CD14-positive monocyte (primary cell): ENCODE results near the gene MS4A7. TPM values are rescaled to one million over a fixed set of nuclear protein-coding genes. Genes with fewer than 3 reads are reported as not detected.

Experiments used
- DNase-seq, 3 donors: peaks; one replicate each; pipeline ENCODE4 v3.0.0-alpha.2; 2011 to 2022
- H2AFZ ChIP-seq: 2 replicates; pipeline ENCODE4 v1.6.0; 2012; ENCODE audit warnings: mild to moderate bottlenecking, low read depth, low read length, inconsistent platforms; ENCODE audit not compliant: insufficient read depth, poor library complexity, severe bottlenecking
- H3K27ac ChIP-seq, 2 donors: 1 replicate in 1 of 2; 2 replicates in 1 of 2; pipeline ENCODE4 v1.5.1; 2012 to 2013; ENCODE audit warnings: low read length in 2 of 2, control low read depth in 1 of 2, inconsistent platforms in 1 of 2, low read depth in 1 of 2, mild to moderate bottlenecking in 1 of 2
- H3K27me3 ChIP-seq, 2 donors: one replicate each; pipeline versions ENCODE4 v1.6.0 to v1.6.1; 2011 to 2013; ENCODE audit warnings: low read length in 2 of 2; ENCODE audit not compliant: control insufficient read depth in 2 of 2, insufficient read depth in 2 of 2
- H3K36me3 ChIP-seq, 2 donors: replicated peaks in 1 of 2; 1 replicate in 1 of 2; 2 replicates in 1 of 2; pipeline versions ENCODE4 v1.5.1 to v1.6.1; 2012 to 2013; ENCODE audit warnings: low read length in 2 of 2, control low read depth in 1 of 2, inconsistent platforms in 1 of 2, mild to moderate bottlenecking in 1 of 2; ENCODE audit not compliant: insufficient read depth in 2 of 2, control insufficient read depth in 1 of 2
- H3K4me1 ChIP-seq, 2 donors: 1 replicate in 1 of 2; 2 replicates in 1 of 2; pipeline versions ENCODE4 v1.5.1 to v1.6.1; 2012 to 2013; ENCODE audit warnings: low read length in 2 of 2, control low read depth in 1 of 2, inconsistent platforms in 1 of 2, mild to moderate bottlenecking in 1 of 2, moderate library complexity in 1 of 2; ENCODE audit not compliant: insufficient read depth in 2 of 2, control insufficient read depth in 1 of 2
- H3K4me2 ChIP-seq: replicated peaks from 2 replicates; pipeline ENCODE3; 2012; ENCODE audit warnings: low read length, moderate library complexity, mild to moderate bottlenecking; ENCODE audit not compliant: poor library complexity, severe bottlenecking; ENCODE audit errors: extremely low read depth
- H3K4me3 ChIP-seq, 3 experiments: fragments of 200-600 bp in 1 of 3; sonication (generic) in 1 of 3; replicated peaks in 1 of 3; 1 replicate in 2 of 3; 2 replicates in 1 of 3; pipeline ENCODE4 v1.5.1; 2011 to 2013; ENCODE audit warnings: low read length in 3 of 3, mild to moderate bottlenecking in 3 of 3, control low read depth in 2 of 3, low read depth in 2 of 3, inconsistent platforms in 1 of 3, moderate library complexity in 1 of 3
- H3K79me2 ChIP-seq: 2 replicates; pipeline ENCODE4 v1.6.0; 2012; ENCODE audit warnings: mild to moderate bottlenecking, control low read depth, inconsistent platforms, low read length, moderate library complexity; ENCODE audit not compliant: insufficient read depth
- H3K9ac ChIP-seq: 2 replicates; pipeline ENCODE4 v1.6.0; 2017; ENCODE audit warnings: low read length, mild to moderate bottlenecking; ENCODE audit not compliant: insufficient read depth, poor library complexity, severe bottlenecking
- H3K9me3 ChIP-seq, 2 donors: replicated peaks in 1 of 2; 1 replicate in 1 of 2; 2 replicates in 1 of 2; pipeline versions ENCODE4 v1.5.1 to v1.6.1; 2012 to 2013; ENCODE audit warnings: low read length in 2 of 2, control low read depth in 1 of 2; ENCODE audit not compliant: control insufficient read depth in 1 of 2, insufficient read depth in 1 of 2
- H4K20me1 ChIP-seq: 2 replicates; pipeline ENCODE4 v1.6.0; 2012; ENCODE audit warnings: mild to moderate bottlenecking, low read length, control low read depth, moderate library complexity; ENCODE audit not compliant: insufficient read depth
- H3K27ac Mint-ChIP-seq, 7 donors: one replicate each; pipeline ENCODE4 v1.8.0; 2020; ENCODE audit warnings: mild to moderate bottlenecking in 7 of 7, mixed read lengths in 7 of 7, moderate library complexity in 6 of 7, inconsistent platforms in 2 of 7
- H3K27me3 Mint-ChIP-seq, 3 donors: one replicate each; pipeline ENCODE4 v1.8.0; 2021 to 2022; ENCODE audit warnings: low read depth in 3 of 3, mild to moderate bottlenecking in 3 of 3, mixed read lengths in 3 of 3, moderate library complexity in 3 of 3, inconsistent platforms in 1 of 3
- H3K36me3 Mint-ChIP-seq, 2 donors: one replicate each; pipeline ENCODE4 v1.8.0; 2020; ENCODE audit warnings: mixed read lengths in 2 of 2, inconsistent platforms in 1 of 2, mild to moderate bottlenecking in 1 of 2
- H3K4me1 Mint-ChIP-seq: one replicate; pipeline ENCODE4 v1.8.0; 2020; ENCODE audit warnings: mild to moderate bottlenecking, mixed read lengths
- H3K4me3 Mint-ChIP-seq, 2 donors: one replicate each; pipeline ENCODE4 v1.8.0; 2020; ENCODE audit warnings: mild to moderate bottlenecking in 2 of 2, mixed read lengths in 2 of 2, moderate library complexity in 1 of 2
- H3K9me3 Mint-ChIP-seq, 7 donors: one replicate each; pipeline ENCODE4 v1.8.0; 2020 to 2022; ENCODE audit warnings: mixed read lengths in 7 of 7, mild to moderate bottlenecking in 6 of 7, moderate library complexity in 6 of 7, inconsistent platforms in 2 of 7
- CTCF ChIP-seq: fragments of 200-600 bp; IDR thresholded peaks from one replicate; pipeline ENCODE4 v1.8.0; 2022; ENCODE audit warnings: antibody characterized with exemption, mild to moderate bottlenecking
- WGBS: methylation state at CpG from one replicate; pipeline ENCODE4 v1.1.5; 2013; ENCODE audit warnings: missing lambda C conversion rate; ENCODE audit not compliant: insufficient coverage; 5-methylcytosine and 5-hydroxymethylcytosine counted together
- intact Hi-C, 2 donors: fragments of 100-400 bp; cut with micrococcal nuclease; formaldehyde crosslinking; loops; one replicate each; pipeline versions ENCODE4 v1.15.0 to v1.15.1; 2023
- polyA plus RNA-seq, 3 donors: library from polyadenylated mRNA; depleted of rRNA in 1 of 3; unstranded in 2 of 3; stranded (reverse) in 1 of 3; fragments of 300-500 nt in 2 of 3; fragments of >200 nt in 1 of 3; fragmentation: Illumina TruSeq in 2 of 3; gene quantifications; 1 replicate in 2 of 3; 2 replicates in 1 of 3; pipeline ENCODE4 v1.2.3, GENCODE V29; 2012 to 2021

The MS4A7 gene
- polyA plus RNA-seq, 3 donors, result 181 to 596 (median 504) TPM

GRCh38 chr11:60357771-60358170 is 20.6 kb upstream of the MS4A7 start:
- Histone ChIP-seq H3K27me3 (no peaks in the 10 kb centered on the region), H3K4me1 (peaks cover 19 to 25% of the 10 kb centered on the region in 2 donors), H3K9me3 (peaks cover 21 to 24% of the 10 kb centered on the region in 2 donors), H3K4me3 (no peak overlapping the region), H3K79me2 (no peaks in the 10 kb centered on the region), H4K20me1 (no peaks in the 10 kb centered on the region), H2AFZ (no peak overlapping the region), H3K27ac (no peak overlapping the region), H3K9ac (no peak overlapping the region), H3K36me3 (peaks cover 0 to 4% of the 10 kb centered on the region in 2 donors), H3K4me2 (peak overlapping the region; percentile 20)
- Mint-ChIP-seq H3K27ac (peak overlapping the region in 2 of 7 donors; percentile 27 to 56), H3K9me3 (peaks cover 15 to 33% (median 27%) of the 10 kb centered on the region in 7 donors), H3K27me3 (peaks cover 0 to 2% (median 0%) of the 10 kb centered on the region in 3 donors), H3K4me3 (peak overlapping the region in 1 of 2 donors; percentile 12), H3K4me1 (peaks cover 22% of the 10 kb centered on the region), H3K36me3 (peaks cover 0 to 8% of the 10 kb centered on the region in 2 donors)
- intact Hi-C loops, result loop anchor here in 1 of 2 donors (2.0 kb wide), 1 partner anchor 57 kb away; no protein-coding TSS in a partner anchor
- DNase-seq, result peak in 2 of 3 donors; percentile 42 to 53
- TF ChIP-seq CTCF, result no peak
- WGBS, result no CpG with 5 or more reads among the region's 2 CpGs

DNA sequence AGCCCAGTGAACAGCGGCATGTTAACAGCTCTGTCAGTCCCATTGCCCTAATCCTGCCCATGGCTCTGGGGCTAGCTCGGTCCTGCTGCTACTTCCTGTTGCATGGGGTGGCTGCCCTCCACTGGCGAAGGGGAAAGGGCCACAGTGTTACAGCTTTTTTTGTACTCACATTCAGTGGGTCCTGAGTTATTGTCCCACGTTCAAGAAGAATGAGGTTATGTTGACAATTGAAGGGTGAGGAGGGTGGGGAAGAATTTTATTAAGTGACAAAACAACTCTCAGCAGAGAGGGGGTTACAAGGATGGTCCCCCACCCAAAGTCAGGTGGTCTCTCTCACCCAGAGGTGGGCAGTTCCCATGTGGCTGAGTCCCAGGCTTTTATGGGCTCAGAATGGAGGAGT is 17.7 kb upstream of the MS4A7 start:
- no peak overlapping the region for H3K4me3 Mint-ChIP-seq
- H3K27ac Mint-ChIP-seq, result peak overlapping the region in 1 of 7 donors; percentile 40
- Histone ChIP-seq H3K27me3 (no peaks in the 10 kb centered on the region), H3K79me2 (no peaks in the 10 kb centered on the region), H3K4me2 (no peak overlapping the region), H3K36me3 (peaks cover 0 to 4% of the 10 kb centered on the region in 2 donors), H3K27ac (no peak overlapping the region), H3K9me3 (peaks cover 13 to 14% of the 10 kb centered on the region in 2 donors), H3K4me3 (no peak overlapping the region), H3K4me1 (peaks cover 47 to 53% of the 10 kb centered on the region in 2 donors), H3K9ac (no peak overlapping the region), H2AFZ (peak overlapping the region; percentile 30), H4K20me1 (no peaks in the 10 kb centered on the region)
- H3K4me1 Mint-ChIP-seq, result peaks cover 49% of the 10 kb centered on the region
- 84% methylated on average over 3 of the region's 4 CpGs for WGBS
- TF ChIP-seq CTCF, result no peak
- H3K36me3 Mint-ChIP-seq, result peaks cover 0 to 4% of the 10 kb centered on the region in 2 donors
- peaks cover 4 to 22% (median 15%) of the 10 kb centered on the region in 7 donors for H3K9me3 Mint-ChIP-seq
- intact Hi-C loops, result loop anchor here (5.0 kb wide), 2 partner anchors 37 to 122 kb away; partner anchors contain the start of gene MS4A14 (in 2 of the 2)
- H3K27me3 Mint-ChIP-seq, result peaks cover 0 to 2% (median 0%) of the 10 kb centered on the region in 3 donors
- DNase-seq, result no peak
